Measurements from ENCODE around the gene WWOX.

Gene WWOX

DNA sequence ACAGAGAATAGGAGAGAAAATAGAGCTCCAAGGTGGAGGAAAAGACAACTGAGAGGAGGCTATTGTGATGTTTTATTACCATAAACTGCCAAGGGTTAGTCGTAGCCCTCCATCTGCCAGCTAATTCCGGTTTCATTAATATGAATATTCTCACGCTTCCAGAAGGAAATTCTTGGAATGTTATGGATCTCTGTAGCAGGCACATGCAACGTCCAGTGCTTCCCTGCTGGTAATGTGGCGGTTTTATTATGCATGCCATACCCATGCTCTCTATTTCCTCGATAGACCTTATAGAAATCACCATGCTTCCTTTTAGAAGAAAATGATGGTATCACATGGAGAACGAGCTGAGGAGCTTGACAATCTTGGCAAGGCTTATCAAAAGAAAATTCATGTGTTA, 1037.5 kb downstream of the WWOX start:
- no peak for DNase-seq (ENCODE audit: extremely low read depth, low read depth)
- TF ChIP-seq, protein P1, sequence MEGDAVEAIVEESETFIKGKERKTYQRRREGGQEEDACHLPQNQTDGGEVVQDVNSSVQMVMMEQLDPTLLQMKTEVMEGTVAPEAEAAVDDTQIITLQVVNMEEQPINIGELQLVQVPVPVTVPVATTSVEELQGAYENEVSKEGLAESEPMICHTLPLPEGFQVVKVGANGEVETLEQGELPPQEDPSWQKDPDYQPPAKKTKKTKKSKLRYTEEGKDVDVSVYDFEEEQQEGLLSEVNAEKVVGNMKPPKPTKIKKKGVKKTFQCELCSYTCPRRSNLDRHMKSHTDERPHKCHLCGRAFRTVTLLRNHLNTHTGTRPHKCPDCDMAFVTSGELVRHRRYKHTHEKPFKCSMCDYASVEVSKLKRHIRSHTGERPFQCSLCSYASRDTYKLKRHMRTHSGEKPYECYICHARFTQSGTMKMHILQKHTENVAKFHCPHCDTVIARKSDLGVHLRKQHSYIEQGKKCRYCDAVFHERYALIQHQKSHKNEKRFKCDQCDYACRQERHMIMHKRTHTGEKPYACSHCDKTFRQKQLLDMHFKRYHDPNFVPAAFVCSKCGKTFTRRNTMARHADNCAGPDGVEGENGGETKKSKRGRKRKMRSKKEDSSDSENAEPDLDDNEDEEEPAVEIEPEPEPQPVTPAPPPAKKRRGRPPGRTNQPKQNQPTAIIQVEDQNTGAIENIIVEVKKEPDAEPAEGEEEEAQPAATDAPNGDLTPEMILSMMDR (IDR thresholded peaks at IDR 0.05; ENCODE audit: low read depth, low read length): no peak

DNA sequence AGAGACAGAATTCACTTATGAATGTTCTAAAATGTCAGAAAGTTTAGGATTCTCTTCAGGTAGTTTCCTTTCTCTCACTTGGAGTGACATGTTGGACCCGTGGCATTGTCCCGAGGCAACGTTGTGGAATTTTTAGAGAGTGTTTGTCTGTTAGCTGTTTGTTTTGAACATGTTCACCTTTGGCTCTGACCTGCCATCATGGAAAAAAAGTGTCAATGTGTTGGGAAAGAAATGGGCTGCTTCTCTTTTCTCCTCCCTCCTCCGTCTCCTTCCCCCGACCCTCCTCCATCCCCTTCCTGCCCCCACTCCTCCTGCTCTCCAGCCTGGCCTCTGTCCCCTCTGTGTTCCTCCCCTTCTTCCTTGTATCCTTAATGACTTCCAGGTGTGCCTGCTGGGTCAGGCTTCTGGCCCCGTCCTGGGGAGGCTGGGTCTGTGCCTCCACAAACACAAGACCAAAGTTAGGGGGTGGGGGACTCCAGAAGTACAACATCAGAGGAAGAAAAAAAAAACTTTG, 1038.0 kb downstream of the WWOX start:
- TF ChIP-seq, protein P1 (IDR thresholded peaks at IDR 0.05; ENCODE audit: low read depth, low read length): no peak
- no peak for DNase-seq (ENCODE audit: extremely low read depth, low read depth)

DNA sequence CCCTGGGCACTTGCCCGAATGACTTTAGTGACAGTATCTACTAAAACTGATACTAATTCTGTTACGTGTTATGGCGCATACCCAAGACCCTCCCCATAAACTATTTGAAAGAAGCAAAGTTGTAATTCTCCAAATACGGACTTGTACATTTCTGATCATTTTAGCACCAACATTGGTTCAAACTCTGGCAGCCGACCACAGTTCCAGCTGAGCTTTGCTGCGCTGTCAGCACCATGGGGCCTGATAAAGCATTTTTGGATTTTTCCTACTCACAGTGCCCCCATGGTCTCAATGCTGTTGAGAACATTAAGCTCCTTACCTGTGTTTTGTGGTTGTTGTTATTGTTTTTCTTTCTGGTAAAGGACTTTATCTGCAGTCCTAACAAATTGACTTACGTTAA, 1040.3 kb downstream of the WWOX start:
- no peak for DNase-seq (ENCODE audit: extremely low read depth, low read depth)
- TF ChIP-seq, protein P1 (IDR thresholded peaks at IDR 0.05; ENCODE audit: low read depth, low read length): no peak

- TF ChIP-seq, protein P1 (IDR thresholded peaks at IDR 0.05; ENCODE audit: low read depth, low read length): no peak
- no peak for DNase-seq (ENCODE audit: extremely low read depth, low read depth)
Observed at GRCh38 chr16:79143026-79143425, 1043.6 kb downstream of the WWOX start.

GRCh38 chr16:79150151-79150550, 1050.7 kb downstream of the WWOX start:
- TF ChIP-seq, protein P1 (IDR thresholded peaks at IDR 0.05; ENCODE audit: low read depth, low read length): no peak
- DNase-seq (ENCODE audit: extremely low read depth, low read depth): no peak

- TF ChIP-seq, protein P1 (IDR thresholded peaks at IDR 0.05; ENCODE audit: low read depth, low read length): no peak
- no peak for DNase-seq (ENCODE audit: extremely low read depth, low read depth)
Observed at GRCh38 chr16:79150632-79151310, 1051.3 kb downstream of the WWOX start.

GRCh38 chr16:79154086-79154485, 1054.6 kb downstream of the WWOX start:
- no peak for DNase-seq (ENCODE audit: extremely low read depth, low read depth)
- TF ChIP-seq, protein P1 (IDR thresholded peaks at IDR 0.05; ENCODE audit: low read depth, low read length): no peak
